Adrenal gland (tissue), 12 donors: ENCODE results near the gene MEF2C. TPM values are rescaled to one million over a fixed set of nuclear protein-coding genes. Genes with fewer than 3 reads are reported as not detected.

Source experiments
- DNase-seq, 7 donors: peaks; one replicate each; pipeline ENCODE4 v3.0.0-alpha.2; 2019 to 2020
- H3K27ac ChIP-seq, 5 donors: fragments of 200-600 bp; sonication (generic) in 4 of 5; 1 replicate in 3 of 5; 2 replicates in 2 of 5; pipeline versions ENCODE4 v1.5.1 to v1.8.0; 2016 to 2020; ENCODE audit warnings: mild to moderate bottlenecking in 1 of 5
- H3K27me3 ChIP-seq: fragments of 200-600 bp; 2 replicates; pipeline ENCODE4 v1.8.0; 2021
- H3K36me3 ChIP-seq, 2 donors: fragments of 200-600 bp; replicated peaks in 1 of 2; 1 replicate in 1 of 2; 2 replicates in 1 of 2; pipeline versions ENCODE4 v1.5.1 to v1.8.0; 2018 to 2022
- H3K4me1 ChIP-seq, 2 donors: fragments of 200-600 bp; replicated peaks in 1 of 2; 1 replicate in 1 of 2; 2 replicates in 1 of 2; pipeline versions ENCODE4 v1.5.1 to v1.8.0; 2018 to 2021
- H3K4me3 ChIP-seq, 4 donors: fragments of 200-600 bp; sonication (generic) in 3 of 4; one replicate each; pipeline ENCODE4 v1.5.1; 2016 to 2018
- H3K9me3 ChIP-seq, 3 donors: fragments of 200-600 bp; sonication (generic) in 1 of 3; replicated peaks in 1 of 3; 1 replicate in 2 of 3; 2 replicates in 1 of 3; pipeline versions ENCODE4 v1.5.1 to v1.8.0; 2016 to 2021
- POLR2A ChIP-seq, 2 donors: fragments of 450-650 bp; IDR thresholded peaks; one replicate each; pipeline ENCODE4 v1.6.1; 2017; ENCODE audit warnings: antibody characterized with exemption in 2 of 2, mild to moderate bottlenecking in 2 of 2, moderate library complexity in 1 of 2
- WGBS, 4 donors: extraction: QIAGEN DNeasy Blood & Tissue Kit in 2 of 4; methylation state at CpG; one replicate each; pipeline versions ENCODE4 v1.1.5 to v1.1.7; 2013 to 2017; 5-methylcytosine and 5-hydroxymethylcytosine counted together
- intact Hi-C, 2 donors: fragments of 100-400 bp; cut with DNase I; formaldehyde crosslinking; loops; one replicate each; pipeline versions ENCODE4 v1.14.1 to v1.15.0; 2022 to 2023
- polyA plus RNA-seq, 3 donors: library from polyadenylated mRNA; stranded (reverse); fragments of 200-250 nt in 2 of 3; fragments of 350-450 nt in 1 of 3; fragmentation: Illumina TruSeq in 1 of 3; extraction: RNeasy Lipid Tissue Mini Kit (QIAGEN cat#74804) in 1 of 3; gene quantifications; one replicate each; pipeline ENCODE4 v1.2.3, GENCODE V29; 2013 to 2014
- total RNA-seq, 9 donors: library from RNA; depleted of rRNA in 4 of 9; stranded (reverse); fragments of >200 nt in 4 of 9; fragments of 120-200 nt in 1 of 9; fragmentation: NEBNext Ultra II Directional in 1 of 9; extraction: Animal tissue kit (Norgen Biotek cat#: 25700) in 1 of 9; gene quantifications; one replicate each; pipeline versions ENCODE4 v1.1.0 to v1.2.4, GENCODE V29; 2013 to 2023
- TF ChIP-seq, protein P1 (sequence below), 6 experiments: fragments of 450-650 bp in 4 of 6; fragments of 200-600 bp in 2 of 6; sonication (generic) in 1 of 6; IDR thresholded peaks; 1 replicate in 5 of 6; 2 replicates in 1 of 6; pipeline versions ENCODE4 v1.5.1 to v1.8.0; 2016 to 2021; ENCODE audit warnings: antibody characterized with exemption in 6 of 6, mild to moderate bottlenecking in 2 of 6, moderate library complexity in 1 of 6
- donor health status: healthy with polysubstance abuse.
- donor health status: Bipolar disorder and iron deficiency.
- donor health status: DM: yes; HTN: yes; CAD: no.
- donor health status: DM: no; HTN: no; CAD: no.
- donor health status: DM: no; HTN: no; CAD: no.
- donor health status: DM: yes; HTN: yes; CAD: no.

The MEF2C gene
- total and polyA plus RNA-seq, 12 donors: 26.8 to 172 (median 69.2) TPM

DNA sequence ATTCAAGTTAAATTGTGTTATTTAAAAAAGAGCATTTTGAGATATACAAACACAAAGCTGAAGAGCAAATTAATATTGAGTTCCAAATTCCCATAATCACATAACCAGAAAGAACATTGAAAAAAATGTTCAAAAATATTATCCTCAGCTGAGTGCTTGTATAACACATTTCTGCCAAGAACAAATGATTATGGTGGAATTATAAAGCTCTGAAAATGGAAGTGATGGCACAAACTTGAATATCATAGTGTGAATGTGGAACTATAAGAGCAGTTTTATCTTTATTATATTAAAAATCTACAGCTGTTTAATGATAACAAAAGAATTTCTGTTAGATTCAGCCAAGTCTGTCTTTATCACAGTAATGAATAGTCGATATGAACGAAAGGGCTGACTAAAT, 117.8 kb downstream of the MEF2C start:
- Histone ChIP-seq H3K9me3 (no peaks in the 10 kb centered on the region), H3K4me3 (no peak overlapping the region), H3K4me1 (peaks cover 0 to 26% of the 10 kb centered on the region in 2 donors), H3K27ac (no peak overlapping the region), H3K36me3 (peaks cover 0 to 8% of the 10 kb centered on the region in 2 donors), H3K27me3 (no peaks in the 10 kb centered on the region)
- intact Hi-C loops: no loop called here
- TF ChIP-seq, protein P1, sequence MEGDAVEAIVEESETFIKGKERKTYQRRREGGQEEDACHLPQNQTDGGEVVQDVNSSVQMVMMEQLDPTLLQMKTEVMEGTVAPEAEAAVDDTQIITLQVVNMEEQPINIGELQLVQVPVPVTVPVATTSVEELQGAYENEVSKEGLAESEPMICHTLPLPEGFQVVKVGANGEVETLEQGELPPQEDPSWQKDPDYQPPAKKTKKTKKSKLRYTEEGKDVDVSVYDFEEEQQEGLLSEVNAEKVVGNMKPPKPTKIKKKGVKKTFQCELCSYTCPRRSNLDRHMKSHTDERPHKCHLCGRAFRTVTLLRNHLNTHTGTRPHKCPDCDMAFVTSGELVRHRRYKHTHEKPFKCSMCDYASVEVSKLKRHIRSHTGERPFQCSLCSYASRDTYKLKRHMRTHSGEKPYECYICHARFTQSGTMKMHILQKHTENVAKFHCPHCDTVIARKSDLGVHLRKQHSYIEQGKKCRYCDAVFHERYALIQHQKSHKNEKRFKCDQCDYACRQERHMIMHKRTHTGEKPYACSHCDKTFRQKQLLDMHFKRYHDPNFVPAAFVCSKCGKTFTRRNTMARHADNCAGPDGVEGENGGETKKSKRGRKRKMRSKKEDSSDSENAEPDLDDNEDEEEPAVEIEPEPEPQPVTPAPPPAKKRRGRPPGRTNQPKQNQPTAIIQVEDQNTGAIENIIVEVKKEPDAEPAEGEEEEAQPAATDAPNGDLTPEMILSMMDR (IDR thresholded peaks at IDR 0.05): no peak
- no peak for TF ChIP-seq POLR2A (IDR thresholded peaks at IDR 0.05)
- 35 to 58% (median 45%) methylated on average over 2 of the region's 2 CpGs for WGBS, 4 donors
- no peak for DNase-seq

DNA sequence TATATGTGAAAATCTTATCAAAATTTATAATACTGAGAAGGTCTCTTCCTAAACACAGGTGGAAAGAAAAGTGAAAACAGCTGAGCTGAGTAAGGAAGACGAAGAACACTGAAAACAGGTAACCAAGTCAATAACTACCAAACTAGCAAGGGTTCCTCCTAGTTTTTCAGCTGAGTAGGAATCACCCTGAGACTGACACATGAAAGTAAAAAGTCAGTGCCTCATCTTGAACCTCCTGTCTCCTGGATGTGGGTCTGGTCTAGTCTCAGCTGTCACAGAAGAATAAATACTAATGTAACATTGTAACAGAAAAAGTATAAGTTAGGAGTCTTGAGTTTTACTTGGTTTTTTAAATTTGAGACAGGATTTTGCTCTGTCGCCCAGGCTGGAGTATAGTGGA, 121.0 kb downstream of the MEF2C start:
- Histone ChIP-seq H3K27ac (peak overlapping the region in 3 of 5 donors; percentile 1 to 65 (median 28)), H3K9me3 (no peaks in the 10 kb centered on the region), H3K4me3 (no peak overlapping the region), H3K36me3 (peaks cover 0 to 11% of the 10 kb centered on the region in 2 donors), H3K4me1 (peaks cover 0 to 26% of the 10 kb centered on the region in 2 donors), H3K27me3 (no peaks in the 10 kb centered on the region)
- TF ChIP-seq, protein P1 (IDR thresholded peaks at IDR 0.05): no peak
- TF ChIP-seq POLR2A (IDR thresholded peaks at IDR 0.05): no peak
- DNase-seq: no peak
- 92 to 96% (median 94%) methylated on average over 2 of the region's 2 CpGs for WGBS, 4 donors
- intact Hi-C loops: no loop called here

DNA sequence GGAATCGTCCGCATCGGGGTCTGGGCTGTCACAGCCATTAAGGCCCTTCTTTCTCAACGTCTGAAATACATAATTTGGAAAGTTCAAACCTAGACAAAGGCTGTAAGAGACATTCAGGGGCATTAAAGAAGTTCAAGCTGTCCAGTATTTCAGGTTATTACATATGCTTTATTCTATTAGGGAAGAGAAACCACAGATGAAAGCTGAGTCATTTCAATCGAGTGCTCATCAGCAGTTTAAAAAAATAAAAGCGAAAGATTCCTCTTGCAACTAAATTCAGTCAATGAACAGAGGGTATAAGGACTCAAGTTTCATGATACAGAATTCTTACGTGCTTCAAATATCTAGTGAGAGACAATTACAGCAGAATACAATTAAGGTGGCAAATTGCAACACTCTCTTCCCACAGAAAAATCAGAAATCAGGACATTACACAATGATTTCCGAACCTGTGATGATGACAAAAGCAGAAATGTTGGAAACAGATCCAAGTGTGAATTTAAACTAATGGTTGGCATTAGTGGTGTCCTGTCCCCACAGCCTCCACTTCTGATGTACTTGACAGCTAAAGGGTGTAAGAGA, 121.6 kb downstream of the MEF2C start:
- intact Hi-C loops: no loop called here
- no peak for DNase-seq
- Histone ChIP-seq H3K27ac (peak overlapping the region in 3 of 5 donors; percentile 1 to 65 (median 28)), H3K4me1 (peaks cover 5 to 32% of the 10 kb centered on the region in 2 donors), H3K4me3 (no peak overlapping the region), H3K27me3 (no peaks in the 10 kb centered on the region), H3K36me3 (peaks cover 0 to 11% of the 10 kb centered on the region in 2 donors), H3K9me3 (no peaks in the 10 kb centered on the region)
- TF ChIP-seq, protein P1 (IDR thresholded peaks at IDR 0.05): no peak
- no peak for TF ChIP-seq POLR2A (IDR thresholded peaks at IDR 0.05)
- WGBS, 4 donors: 68 to 77% (median 72%) methylated on average over 8 of the region's 8 CpGs

DNA sequence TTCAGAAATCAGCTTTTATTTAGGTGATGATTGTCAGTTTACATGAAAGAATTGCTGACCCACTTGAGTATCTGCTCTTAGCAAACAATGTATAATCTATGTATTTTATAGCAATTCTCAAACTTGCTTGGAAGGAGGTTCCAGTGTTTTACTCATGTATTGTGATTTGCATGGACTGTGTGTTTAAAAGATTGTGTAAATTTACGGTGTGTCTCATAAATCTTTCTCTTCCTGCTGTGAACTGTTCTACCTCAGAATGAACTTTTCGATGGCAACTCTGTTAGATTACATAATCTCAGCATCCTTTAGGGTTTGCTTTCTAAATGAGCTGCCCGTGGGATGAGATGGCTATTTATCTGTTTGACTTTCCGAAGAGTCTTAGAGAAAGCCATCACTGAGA, 122.5 kb downstream of the MEF2C start:
- intact Hi-C loops: no loop called here
- H3K4me3 ChIP-seq: no peak overlapping the region
- H3K36me3 ChIP-seq: peaks cover 0 to 11% of the 10 kb centered on the region in 2 donors
- WGBS, 4 donors: 50 to 60% (median 57%) methylated on average over 4 of the region's 4 CpGs
- TF ChIP-seq, protein P1 (IDR thresholded peaks at IDR 0.05): no peak
- H3K27me3 ChIP-seq: no peaks in the 10 kb centered on the region
- peaks cover 7 to 32% of the 10 kb centered on the region in 2 donors for H3K4me1 ChIP-seq
- H3K9me3 ChIP-seq: no peaks in the 10 kb centered on the region
- no peak for DNase-seq
- no peak overlapping the region for H3K27ac ChIP-seq
